NCI-H146 (cell line): ENCODE results near the gene RITA1.
"Not testable (repeated sequence)": the region's sequence is repeated elsewhere in the genome, so short reads cannot be mapped to it uniquely, and the experiment has no call there.

Source experiments
- DNase-seq: peaks from one replicate; lab custom pipeline; 2025; lab: John Stamatoyannopoulos, UW

RITA1 gene

DNA sequence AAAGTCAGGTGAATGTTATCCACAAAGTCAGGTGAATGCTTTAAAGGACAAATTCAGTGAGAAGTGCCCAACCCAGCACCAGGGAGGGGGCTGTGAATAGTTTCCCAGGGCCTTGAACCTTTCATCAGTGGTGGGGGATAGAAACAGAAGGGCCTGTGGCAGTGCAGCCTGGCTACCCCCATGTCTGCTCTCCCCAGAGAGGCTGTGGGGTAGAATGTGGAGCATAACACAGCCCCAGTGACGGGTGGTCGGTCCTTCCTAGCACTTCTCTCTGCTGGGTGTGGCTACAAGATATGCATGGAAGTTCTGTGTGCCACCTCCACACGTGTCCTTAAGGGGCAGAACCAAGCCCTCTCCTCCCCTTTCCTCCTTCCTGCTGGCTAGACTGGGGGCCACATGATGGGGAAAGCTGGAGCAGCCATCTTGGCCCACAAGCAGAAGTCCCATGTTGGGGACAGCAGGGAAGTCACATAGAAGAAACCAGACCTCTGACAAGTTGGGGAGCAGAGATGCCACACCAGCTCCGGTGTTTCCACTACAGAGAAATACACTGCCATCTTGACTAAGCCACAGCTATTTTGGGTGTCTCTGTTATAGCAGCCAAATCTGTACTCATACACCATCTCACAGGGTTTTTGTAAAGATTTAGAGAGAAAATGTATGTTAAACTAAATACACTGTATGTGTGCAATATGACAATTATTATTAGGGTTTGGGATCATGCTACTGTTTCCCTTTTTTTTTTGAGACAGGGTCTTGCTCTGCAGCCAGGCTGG, 17.0 kb downstream of the RITA1 start:
- no peak for DNase-seq

GRCh38 chr12:113203852-113204760, 18.6 kb downstream of the RITA1 start:
- DNase-seq, result no peak

- no peak for DNase-seq
Measured at GRCh38 chr12:113204804-113205203, 19.3 kb downstream of the RITA1 start.

GRCh38 chr12:113206802-113207201, 21.3 kb downstream of the RITA1 start:
- DNase-seq, result not testable (repeated sequence)

- no peak for DNase-seq
Measured at GRCh38 chr12:113207613-113208040, 22.1 kb downstream of the RITA1 start.

- DNase-seq, result no peak
Measured at GRCh38 chr12:113208041-113208934, 22.8 kb downstream of the RITA1 start.

GRCh38 chr12:113211160-113211559, 25.6 kb downstream of the RITA1 start:
- DNase-seq, result no peak

- no peak for DNase-seq
Measured at GRCh38 chr12:113214895-113215400, 29.4 kb downstream of the RITA1 start.

DNA sequence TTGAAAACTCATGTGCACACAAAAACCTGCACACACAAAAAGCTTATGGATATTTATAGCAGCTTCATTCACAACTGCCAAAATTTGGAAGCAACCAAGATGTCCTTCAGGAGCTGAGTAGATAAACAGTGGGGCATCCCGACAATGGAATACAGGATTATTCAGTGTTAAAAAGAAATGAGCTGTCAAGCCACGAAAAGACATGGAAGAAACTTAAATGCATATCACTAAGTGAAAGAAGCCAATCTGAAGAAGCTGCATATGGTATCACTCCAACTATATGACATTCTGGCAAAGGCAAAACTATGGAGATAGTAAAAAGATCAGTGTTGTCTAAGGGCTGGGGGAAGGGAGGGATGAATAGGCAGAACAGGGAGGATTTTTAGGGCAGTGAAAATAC, 30.5 kb downstream of the RITA1 start:
- no peak for DNase-seq

- DNase-seq, result peak; percentile 57
Measured at GRCh38 chr12:113220593-113221180, 35.2 kb downstream of the RITA1 start.

GRCh38 chr12:113221181-113221996, 35.9 kb downstream of the RITA1 start, which contains the start of gene TPCN1:
TPCN1 (plus strand) TSS chr12:113221464; CDS start chr12:113226853, 5,389 bp downstream.
- peak; percentile 100 for DNase-seq

DNA sequence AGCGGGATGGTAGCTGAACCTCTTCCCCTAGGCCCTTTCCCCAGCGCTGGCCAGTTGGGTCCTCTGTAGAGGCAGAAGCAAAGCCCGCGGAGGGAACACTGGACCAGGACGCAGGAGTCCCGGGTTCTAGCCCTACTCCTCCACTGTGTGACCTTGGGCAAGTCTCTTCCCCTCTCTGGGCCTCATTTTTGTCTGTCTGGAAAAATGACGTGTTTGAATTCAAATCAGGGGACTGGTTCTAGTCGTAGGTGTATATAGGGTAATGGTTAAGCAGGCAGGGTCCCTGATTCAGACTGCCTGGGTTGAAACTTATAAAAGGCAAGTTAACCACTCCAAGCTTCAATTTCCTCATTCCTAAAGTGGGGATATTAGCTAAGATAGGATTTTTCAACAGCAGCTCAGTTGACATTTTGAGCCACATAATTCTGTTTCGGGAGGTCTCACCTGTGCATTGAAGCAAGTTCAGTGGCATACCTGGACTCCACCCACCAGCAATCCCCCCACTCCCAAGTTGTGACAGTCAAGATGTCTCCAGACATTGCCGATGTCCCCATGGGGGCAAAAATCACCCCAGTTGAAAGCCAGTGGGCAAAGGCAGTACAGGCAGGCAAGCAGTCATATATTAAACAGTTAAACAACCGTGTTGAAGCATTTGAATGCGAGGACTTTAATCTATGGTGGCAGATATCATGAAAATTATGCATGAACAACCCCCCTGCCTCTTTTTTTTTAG, 36.6 kb downstream of the RITA1 start:
- DNase-seq, result no peak

- peak; percentile 57 for DNase-seq
Measured at GRCh38 chr12:113222730-113223531, 37.4 kb downstream of the RITA1 start.

- DNase-seq, result no peak
Measured at GRCh38 chr12:113224955-113225354, 39.4 kb downstream of the RITA1 start.

DNA sequence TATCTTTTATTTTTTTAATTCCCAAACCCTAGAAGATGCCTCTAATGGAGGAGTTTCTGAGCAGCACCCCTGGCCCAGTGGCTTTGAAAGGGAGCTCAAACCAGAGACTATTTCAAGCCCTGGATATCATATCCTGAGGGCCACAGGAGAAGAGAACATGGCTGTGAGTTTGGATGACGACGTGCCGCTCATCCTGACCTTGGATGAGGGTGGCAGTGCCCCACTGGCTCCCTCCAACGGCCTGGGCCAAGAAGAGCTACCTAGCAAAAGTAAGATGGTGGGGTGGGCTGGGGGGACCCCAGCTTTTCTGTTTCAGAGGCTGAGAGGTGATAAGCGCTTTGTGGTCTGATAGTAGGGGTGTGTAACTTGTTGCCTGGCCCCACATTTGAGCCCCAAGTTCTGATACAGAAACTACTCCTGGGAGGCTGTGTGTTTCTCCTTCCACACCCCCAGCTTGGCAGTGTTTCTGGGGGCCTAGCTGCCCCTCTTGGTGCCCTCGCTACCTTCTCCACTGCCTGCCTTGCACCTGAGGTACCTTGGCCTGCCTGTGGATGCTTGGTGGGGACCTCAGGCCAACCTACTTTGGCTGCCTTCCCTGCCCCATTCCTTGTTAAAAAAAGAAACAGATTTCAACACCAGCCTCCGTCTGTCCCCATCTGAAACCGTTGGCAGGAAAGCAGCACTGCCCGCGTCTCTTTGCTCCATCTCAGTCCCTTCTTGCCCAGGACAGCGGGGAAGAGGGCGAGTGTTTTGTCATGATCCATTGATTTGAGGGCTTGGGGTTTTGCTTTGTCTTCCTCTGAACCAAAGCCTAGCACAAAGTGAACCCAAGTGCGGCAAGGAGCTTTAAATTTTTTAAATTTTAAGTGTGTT, 41.4 kb downstream of the RITA1 start:
- DNase-seq, result no peak

GRCh38 chr12:113227686-113228391, 42.3 kb downstream of the RITA1 start:
- no peak for DNase-seq

DNA sequence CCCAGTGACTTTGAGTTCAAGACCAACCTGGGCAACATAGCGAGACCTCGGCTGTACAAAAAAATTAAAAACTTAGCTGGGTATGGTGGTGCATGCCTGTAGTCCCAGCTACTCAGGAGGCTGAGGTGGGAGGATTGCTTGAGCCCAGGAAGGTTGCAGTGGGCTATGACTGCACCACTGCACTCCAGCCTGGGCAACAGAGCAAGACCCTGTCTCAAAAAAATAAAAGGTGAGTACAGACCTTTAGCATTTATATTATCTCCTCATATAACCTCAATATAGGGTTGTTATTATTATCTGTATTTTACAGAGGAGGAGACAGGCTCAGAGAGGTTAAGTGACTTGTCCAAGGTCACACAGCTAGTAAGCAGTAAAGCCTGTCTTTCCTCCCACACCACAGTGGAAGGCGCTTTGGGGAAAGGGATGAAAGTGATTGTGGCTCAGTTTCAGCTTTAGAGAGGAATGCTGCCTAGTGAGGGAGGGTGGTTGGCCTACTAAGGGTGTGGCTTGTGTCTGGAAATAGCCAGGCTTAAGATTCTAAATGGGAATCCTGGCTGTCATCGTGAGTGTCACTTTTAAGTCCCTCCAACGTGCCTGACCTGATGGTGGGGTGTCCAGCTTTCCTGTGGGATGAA, 43.0 kb downstream of the RITA1 start:
- DNase-seq, result no peak
